Small intestine (tissue), 7 donors: ENCODE data around the gene CA4. TPM values are rescaled to one million over a fixed set of nuclear protein-coding genes. Genes with fewer than 3 reads are reported as not detected.

Source experiments
- DNase-seq, 2 donors: peaks; one replicate each; pipeline versions ENCODE4 v3.0.0 to v3.0.0-alpha.2; 2013
- FAIRE-seq: peaks from 2 replicates; lab custom pipeline; 2012; peaks lifted over from hg19 to GRCh38; lab: Jason Lieb, UNC
- H3K27ac ChIP-seq, 3 donors: one replicate each; pipeline ENCODE4 v1.5.1; 2013; ENCODE audit warnings: low read length in 2 of 3, mild to moderate bottlenecking in 2 of 3, control low read depth in 1 of 3, inconsistent platforms in 1 of 3, low read depth in 1 of 3, moderate library complexity in 1 of 3
- H3K27me3 ChIP-seq, 3 donors: one replicate each; pipeline ENCODE4 v1.6.1; 2013; ENCODE audit warnings: low read length in 3 of 3, inconsistent platforms in 1 of 3; ENCODE audit not compliant: control insufficient read depth in 3 of 3, insufficient read depth in 3 of 3
- H3K36me3 ChIP-seq, 3 donors: one replicate each; pipeline ENCODE4 v1.6.1; 2013; ENCODE audit warnings: low read length in 3 of 3, inconsistent platforms in 1 of 3, low read depth in 1 of 3, mild to moderate bottlenecking in 1 of 3, moderate library complexity in 1 of 3; ENCODE audit not compliant: control insufficient read depth in 3 of 3, insufficient read depth in 2 of 3
- H3K4me1 ChIP-seq, 3 donors: one replicate each; pipeline ENCODE4 v1.6.1; 2013; ENCODE audit warnings: low read length in 2 of 3, inconsistent platforms in 1 of 3, low read depth in 1 of 3, mild to moderate bottlenecking in 1 of 3, moderate library complexity in 1 of 3; ENCODE audit not compliant: control insufficient read depth in 3 of 3, insufficient read depth in 2 of 3
- H3K4me3 ChIP-seq, 3 donors: one replicate each; pipeline ENCODE4 v1.5.1; 2013; ENCODE audit warnings: low read length in 3 of 3, control low read depth in 1 of 3, inconsistent platforms in 1 of 3, low read depth in 1 of 3, mild to moderate bottlenecking in 1 of 3, moderate library complexity in 1 of 3
- H3K9me3 ChIP-seq, 2 donors: one replicate each; pipeline ENCODE4 v1.6.1; 2013; ENCODE audit warnings: low read depth in 1 of 2, low read length in 1 of 2; ENCODE audit not compliant: control insufficient read depth in 2 of 2, insufficient read depth in 1 of 2
- WGBS, 3 donors: extraction: QIAGEN DNeasy Blood & Tissue Kit; methylation state at CpG; one replicate each; pipeline ENCODE4 v1.1.7; 2013; 5-methylcytosine and 5-hydroxymethylcytosine counted together
- polyA plus RNA-seq, 4 donors: library from polyadenylated mRNA; stranded (reverse) in 3 of 4; unstranded in 1 of 4; fragments of 200-250 nt in 3 of 4; fragments of 120-200 nt in 1 of 4; gene quantifications; one replicate each; pipeline versions ENCODE4 v1.2.1 to v1.2.3, GENCODE V29; 2013
- donor health status: healthy with polysubstance abuse.
- donor health status: control.
- donor health status: control.
- donor health status: Bipolar disorder and iron deficiency.
- donor health status: healthy.

CA4 gene
- polyA plus RNA-seq, 4 donors = 3.6 to 11.7 TPM; not detected in 2

DNA sequence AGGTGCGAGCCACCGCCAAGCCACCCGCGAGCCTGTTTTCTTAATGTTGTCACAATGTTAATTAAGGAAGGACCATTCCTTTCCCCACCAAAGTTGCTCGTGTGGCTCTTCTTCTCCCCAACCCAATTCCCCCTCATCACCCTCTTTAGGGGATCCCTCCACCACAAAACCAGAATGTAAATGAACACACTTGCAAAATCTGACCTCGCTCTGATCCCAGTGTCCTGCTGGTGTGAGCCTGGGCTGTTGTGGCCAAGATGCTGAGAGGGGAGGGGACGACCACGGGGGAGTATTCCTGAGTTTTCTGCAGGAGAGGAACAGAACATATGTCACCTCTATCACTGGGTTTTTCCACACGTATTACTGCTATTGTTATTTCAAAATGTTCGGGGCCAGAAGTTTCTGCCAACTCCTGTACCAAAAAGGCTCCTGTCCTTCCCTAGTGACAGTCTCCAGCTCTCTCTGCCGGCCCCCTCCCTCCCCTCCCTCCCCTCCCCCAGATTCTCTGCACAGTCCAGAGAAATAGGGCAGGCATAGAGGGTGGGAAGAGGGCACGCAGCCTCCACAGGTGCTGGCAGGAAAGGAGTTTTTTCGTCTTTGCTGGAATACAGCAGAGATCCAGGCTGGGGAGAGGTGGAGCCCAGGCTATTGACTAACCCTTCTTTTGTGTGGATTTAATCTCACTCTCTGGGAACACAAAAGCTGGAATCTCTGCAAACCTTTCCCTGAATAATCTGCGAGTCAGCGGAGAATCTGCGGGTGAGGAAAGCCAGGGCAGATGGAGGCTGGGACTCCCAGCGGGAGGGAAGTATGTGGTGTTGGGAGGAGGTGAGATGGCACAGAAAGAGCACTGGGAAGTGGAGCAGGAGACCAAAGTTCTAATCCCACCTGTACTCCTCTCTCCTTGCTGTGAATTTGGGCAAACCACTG lies 4.5 kb upstream of the CA4 start:
- no peak overlapping the region for H3K27ac ChIP-seq
- no peaks in the 10 kb centered on the region for H3K9me3 ChIP-seq
- no peak for DNase-seq
- H3K4me3 ChIP-seq = no peak overlapping the region
- H3K36me3 ChIP-seq = no peaks in the 10 kb centered on the region
- no peak for FAIRE-seq
- H3K27me3 ChIP-seq = peaks cover 2 to 84% (median 36%) of the 10 kb centered on the region in 3 donors
- WGBS, 3 donors = 42 to 49% (median 48%) methylated on average over 17 of the region's 17 CpGs
- peaks cover 0 to 5% (median 2%) of the 10 kb centered on the region in 3 donors for H3K4me1 ChIP-seq

DNA sequence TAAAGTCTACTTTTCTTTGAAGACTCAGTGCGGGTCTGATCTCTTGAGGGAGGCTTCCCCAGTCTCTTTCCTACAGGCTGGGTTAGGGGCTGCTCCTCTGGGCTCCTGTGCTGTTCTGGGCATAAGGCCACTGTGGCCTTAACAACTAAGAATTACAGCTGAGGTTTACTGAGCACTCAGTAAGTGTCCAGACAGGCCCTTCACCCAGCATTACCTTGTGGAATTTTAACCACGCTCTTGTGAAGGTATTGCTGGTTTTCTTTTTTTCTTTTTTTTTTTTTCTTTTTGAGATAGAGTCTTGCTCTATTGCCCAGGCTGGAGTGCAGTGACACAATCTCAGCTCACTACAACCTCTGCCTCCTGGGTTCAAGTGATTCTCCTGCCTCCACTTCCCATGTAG lies 3.6 kb upstream of the CA4 start:
- Histone ChIP-seq H3K9me3 (no peaks in the 10 kb centered on the region), H3K27ac (no peak overlapping the region), H3K36me3 (no peaks in the 10 kb centered on the region), H3K4me1 (peaks cover 0 to 11% (median 2%) of the 10 kb centered on the region in 3 donors), H3K4me3 (no peak overlapping the region), H3K27me3 (peaks cover 2 to 84% (median 34%) of the 10 kb centered on the region in 3 donors)
- FAIRE-seq (no peak), DNase-seq (no peak)
- WGBS, 3 donors = 81 to 91% (median 87%) methylated on average over 2 of the region's 2 CpGs

DNA sequence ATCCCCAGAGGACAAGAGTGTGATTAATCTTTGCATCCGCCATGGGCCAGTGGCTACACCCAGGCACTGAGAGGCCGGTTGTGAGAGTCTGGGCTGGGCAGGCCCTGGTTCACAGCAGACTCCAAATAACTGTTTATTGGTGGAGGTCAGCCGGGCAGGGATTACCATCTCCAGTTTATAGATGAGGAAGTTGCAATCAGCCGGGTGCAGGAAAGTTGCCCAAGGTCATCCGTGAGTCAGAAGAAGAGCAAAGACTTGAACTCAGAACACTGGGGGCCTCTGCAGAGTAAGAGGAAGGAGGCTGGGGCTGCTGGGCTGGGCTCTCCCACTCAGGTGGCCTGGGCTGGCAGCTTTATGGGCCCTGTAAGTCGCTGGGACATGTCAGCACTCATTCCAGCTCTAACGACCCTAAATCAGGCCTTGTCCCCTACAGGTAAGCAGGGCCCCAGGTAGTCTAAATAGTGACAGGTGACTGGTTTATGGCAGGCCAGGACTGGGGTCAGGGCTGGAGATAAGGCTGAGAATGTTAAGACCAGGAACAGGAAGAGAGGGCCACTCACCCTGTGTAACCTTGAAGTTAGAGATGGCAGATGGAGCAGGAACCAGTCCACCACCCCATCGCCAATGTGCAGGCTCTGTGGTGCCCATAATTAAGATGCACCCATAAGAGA lies 2.1 kb upstream of the CA4 start:
- Histone ChIP-seq H3K4me3 (no peak overlapping the region), H3K27me3 (peaks cover 2 to 78% (median 38%) of the 10 kb centered on the region in 3 donors), H3K27ac (no peak overlapping the region), H3K9me3 (no peaks in the 10 kb centered on the region), H3K36me3 (no peaks in the 10 kb centered on the region), H3K4me1 (peaks cover 0 to 12% (median 2%) of the 10 kb centered on the region in 3 donors)
- DNase-seq (peak in 1 of 2 donors; percentile 51), FAIRE-seq (no peak)
- WGBS, 3 donors = 41 to 61% (median 53%) methylated on average over 8 of the region's 8 CpGs

DNA sequence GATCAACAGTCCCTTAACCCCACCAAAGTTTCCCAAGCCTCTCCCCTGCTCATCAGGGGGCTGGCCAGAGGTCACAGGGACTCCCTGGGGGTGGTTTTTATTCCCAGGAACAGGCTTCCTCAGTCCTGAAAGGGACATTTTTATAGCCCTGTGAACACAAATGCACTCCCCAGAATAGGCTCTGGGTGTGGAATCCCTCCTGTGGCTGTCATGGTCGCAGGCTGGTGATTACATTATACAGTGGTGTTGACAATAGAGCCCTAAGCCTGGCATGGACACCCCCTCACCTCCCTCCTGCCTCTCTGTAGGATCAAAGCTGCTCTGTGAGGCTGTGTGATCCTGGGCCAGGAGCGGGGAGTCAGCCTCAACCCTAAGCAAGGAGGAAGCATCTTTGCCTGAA lies 1.4 kb upstream of the CA4 start:
- Histone ChIP-seq H3K27ac (no peak overlapping the region), H3K27me3 (peaks cover 2 to 75% (median 38%) of the 10 kb centered on the region in 3 donors), H3K9me3 (no peaks in the 10 kb centered on the region), H3K36me3 (no peaks in the 10 kb centered on the region), H3K4me3 (no peak overlapping the region), H3K4me1 (peaks cover 0 to 8% (median 2%) of the 10 kb centered on the region in 3 donors)
- FAIRE-seq (no peak), DNase-seq (no peak)
- 31 to 43% (median 40%) methylated on average over 2 of the region's 2 CpGs for WGBS, 3 donors

DNA sequence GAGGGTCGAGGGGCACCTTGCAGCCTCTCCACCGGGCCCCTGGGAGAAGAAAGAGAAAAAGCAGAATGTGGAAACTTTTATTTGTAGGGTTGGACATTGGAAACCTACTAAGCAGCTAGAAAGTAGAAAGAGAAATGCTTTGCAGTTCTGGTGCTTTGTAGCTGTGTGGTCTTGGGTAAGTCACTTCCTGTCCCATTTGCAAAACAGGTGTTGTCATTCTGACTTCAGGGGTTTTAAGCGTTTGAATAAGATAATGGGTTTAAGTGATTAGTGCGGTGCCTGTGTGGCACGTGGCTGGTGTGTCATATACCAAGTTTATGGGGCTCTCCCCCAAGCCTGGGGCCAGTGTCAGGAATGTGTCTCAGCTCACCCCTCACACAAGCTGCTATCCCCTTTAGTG lies 1.6 kb downstream of the CA4 start:
- Histone ChIP-seq H3K4me1 (peaks cover 0 to 7% (median 2%) of the 10 kb centered on the region in 3 donors), H3K27me3 (peaks cover 2 to 59% (median 29%) of the 10 kb centered on the region in 3 donors), H3K27ac (no peak overlapping the region), H3K9me3 (no peaks in the 10 kb centered on the region), H3K4me3 (no peak overlapping the region), H3K36me3 (no peaks in the 10 kb centered on the region)
- FAIRE-seq (no peak), DNase-seq (no peak)
- WGBS, 3 donors = 6 to 23% (median 7%) methylated on average over 5 of the region's 5 CpGs

DNA sequence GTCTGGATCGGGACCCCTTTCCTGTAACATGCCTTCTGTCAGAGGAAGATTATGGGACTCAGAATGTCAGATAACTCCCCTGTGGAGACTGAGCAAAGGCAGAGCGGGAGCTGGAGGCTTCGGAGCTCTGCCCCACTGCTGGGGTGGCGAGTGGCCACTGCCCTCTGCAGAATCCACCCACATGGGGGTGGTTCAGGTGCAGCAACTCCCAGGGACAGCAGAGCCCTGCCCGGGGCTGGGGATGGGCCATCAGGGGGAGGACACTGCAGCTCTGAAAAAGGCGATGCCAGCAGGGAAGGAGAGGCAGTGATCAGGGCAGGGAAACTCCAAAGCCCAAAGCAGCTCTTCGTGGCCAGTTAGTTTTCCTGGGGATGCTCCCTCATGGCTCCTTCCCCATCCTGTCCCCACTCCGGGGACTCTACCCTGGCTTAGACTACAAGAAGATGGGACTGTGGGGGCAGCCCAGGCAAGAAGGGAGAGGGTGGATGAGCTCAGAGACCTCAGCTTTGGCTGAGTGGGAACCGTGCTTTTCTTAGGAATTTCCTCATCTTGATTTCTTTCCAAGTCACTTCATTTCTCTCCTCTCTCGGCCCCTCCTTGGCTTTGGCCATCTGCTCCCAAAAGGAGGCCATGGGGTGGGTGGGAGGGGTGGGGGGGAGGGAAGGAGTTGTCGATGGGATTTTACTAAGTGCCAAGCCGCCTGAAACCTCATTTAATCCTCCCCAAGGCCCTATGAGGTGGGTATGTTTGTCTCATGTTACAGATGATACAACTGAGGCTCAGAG lies 4.0 kb downstream of the CA4 start:
- H3K27me3 ChIP-seq = peaks cover 2 to 50% (median 21%) of the 10 kb centered on the region in 3 donors
- H3K4me1 ChIP-seq = peaks cover 0 to 7% (median 2%) of the 10 kb centered on the region in 3 donors
- no peaks in the 10 kb centered on the region for H3K9me3 ChIP-seq
- no peak overlapping the region for H3K27ac ChIP-seq
- 67 to 74% (median 70%) methylated on average over 12 of the region's 12 CpGs for WGBS, 3 donors
- no peak overlapping the region for H3K4me3 ChIP-seq
- no peaks in the 10 kb centered on the region for H3K36me3 ChIP-seq
- FAIRE-seq (no peak), DNase-seq (no peak)

DNA sequence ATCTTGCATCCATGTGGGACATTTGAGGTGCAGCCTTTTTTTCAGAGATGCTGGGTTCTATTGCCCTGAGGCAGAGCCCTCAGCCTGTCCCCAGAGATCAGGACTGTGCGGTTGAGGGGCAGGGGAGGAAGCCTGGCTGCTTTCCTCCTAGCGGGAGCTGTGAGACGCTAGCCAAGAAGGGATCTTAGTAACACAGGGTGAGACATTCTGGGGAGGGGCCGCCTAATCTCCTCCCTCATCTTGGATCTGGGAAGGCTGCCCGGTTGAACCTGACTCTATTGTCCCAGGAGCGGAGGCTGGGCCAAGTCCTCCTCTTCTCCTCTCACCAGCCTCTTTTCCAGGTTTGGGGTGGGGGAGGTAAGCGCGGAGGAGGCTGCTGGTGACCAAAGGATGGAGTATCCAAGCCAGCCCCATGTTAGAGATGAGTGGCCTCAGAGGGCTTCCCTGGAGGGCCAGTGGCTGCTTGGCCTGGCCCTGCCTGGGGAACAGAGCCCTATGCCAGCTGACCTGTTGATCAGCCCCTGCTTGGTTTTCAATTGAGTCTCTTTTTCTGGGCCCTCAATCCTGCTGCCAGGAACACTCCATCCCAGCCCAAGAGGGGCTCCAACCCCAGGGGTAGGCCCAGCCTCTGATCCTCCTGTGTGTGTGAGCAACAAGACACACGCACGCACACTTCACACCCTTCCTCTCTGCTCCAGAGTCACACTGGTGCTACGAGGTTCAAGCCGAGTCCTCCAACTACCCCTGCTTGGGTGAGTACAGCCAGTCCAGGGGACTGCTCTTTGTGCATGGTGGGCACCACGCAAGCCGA lies 5.0 kb downstream of the CA4 start:
- FAIRE-seq = no peak
- WGBS, 3 donors = 57 to 70% (median 68%) methylated on average over 13 to 14 of the region's 14 CpGs
- Histone ChIP-seq H3K9me3 (no peaks in the 10 kb centered on the region), H3K27ac (no peak overlapping the region), H3K27me3 (peaks cover 2 to 40% (median 15%) of the 10 kb centered on the region in 3 donors), H3K36me3 (no peaks in the 10 kb centered on the region), H3K4me3 (no peak overlapping the region), H3K4me1 (peaks cover 0 to 7% (median 0%) of the 10 kb centered on the region in 3 donors)
- DNase-seq = no peak
